ENCODE results near the gene MORN3.
"Not testable (repeated sequence)": the region's sequence is repeated elsewhere in the genome, so short reads cannot be mapped to it uniquely, and the experiment has no call there.

MORN3 gene

GRCh38 chr12:121708313-121709063 lies 39.0 kb upstream of the MORN3 start:
- no peak for TF ChIP-seq CTCF (IDR thresholded peaks at IDR 0.05; ENCODE audit: unreplicated experiment in 3 of 3)
- peaks cover 8% of the 10 kb centered on the region for H3K27me3 Mint-ChIP-seq (ENCODE audit: low read depth)
- peak overlapping the region in 2 of 3 experiments; percentile 55 to 65 for H3K4me3 Mint-ChIP-seq
- H3K27ac Mint-ChIP-seq = peak overlapping the region in 1 of 3 experiments; percentile 83
- no peaks in the 10 kb centered on the region for H3K36me3 Mint-ChIP-seq (ENCODE audit: low read depth)
- peaks cover 11% of the 10 kb centered on the region for H3K4me1 Mint-ChIP-seq
- H3K9me3 Mint-ChIP-seq = peaks cover 9% of the 10 kb centered on the region

- H3K4me1 Mint-ChIP-seq = peaks cover 6% of the 10 kb centered on the region
- H3K36me3 Mint-ChIP-seq (ENCODE audit: low read depth) = no peaks in the 10 kb centered on the region
- H3K9me3 Mint-ChIP-seq = peaks cover 7% of the 10 kb centered on the region
- H3K4me3 Mint-ChIP-seq = peak overlapping the region in 1 of 3 experiments; percentile 2
- H3K27me3 Mint-ChIP-seq (ENCODE audit: low read depth) = peaks cover 8% of the 10 kb centered on the region
- H3K27ac Mint-ChIP-seq = no peak overlapping the region
- TF ChIP-seq CTCF (IDR thresholded peaks at IDR 0.05; ENCODE audit: unreplicated experiment in 3 of 3) = no peak
Observed at GRCh38 chr12:121705514-121705913, 36.1 kb upstream of the MORN3 start.

- Mint-ChIP-seq H3K4me1 (peaks cover 6% of the 10 kb centered on the region), H3K36me3 (ENCODE audit: low read depth) (no peaks in the 10 kb centered on the region), H3K27me3 (ENCODE audit: low read depth) (peaks cover 8% of the 10 kb centered on the region), H3K4me3 (no peak overlapping the region), H3K27ac (no peak overlapping the region), H3K9me3 (peaks cover 7% of the 10 kb centered on the region)
- no peak for TF ChIP-seq CTCF (IDR thresholded peaks at IDR 0.05; ENCODE audit: unreplicated experiment in 3 of 3)
Observed at GRCh38 chr12:121702944-121703343, 33.5 kb upstream of the MORN3 start.

GRCh38 chr12:121701667-121702277 lies 32.3 kb upstream of the MORN3 start:
- Mint-ChIP-seq H3K27me3 (ENCODE audit: low read depth) (peaks cover 8% of the 10 kb centered on the region), H3K4me1 (peaks cover 6% of the 10 kb centered on the region), H3K36me3 (ENCODE audit: low read depth) (no peaks in the 10 kb centered on the region), H3K4me3 (no peak overlapping the region), H3K9me3 (peaks cover 7% of the 10 kb centered on the region), H3K27ac (no peak overlapping the region)
- TF ChIP-seq CTCF (IDR thresholded peaks at IDR 0.05; ENCODE audit: unreplicated experiment in 3 of 3) = no peak

- H3K9me3 Mint-ChIP-seq; H3K36me3 Mint-ChIP-seq (ENCODE audit: low read depth); H3K27ac Mint-ChIP-seq; H3K4me1 Mint-ChIP-seq; H3K4me3 Mint-ChIP-seq; H3K27me3 Mint-ChIP-seq (ENCODE audit: low read depth): not testable (repeated sequence)
Observed at GRCh38 chr12:121697861-121698260, 28.4 kb upstream of the MORN3 start.

- TF ChIP-seq CTCF (IDR thresholded peaks at IDR 0.05; ENCODE audit: unreplicated experiment in 3 of 3) = peak; percentile 48 to 72 (median 50)
- H3K27me3 Mint-ChIP-seq (ENCODE audit: low read depth) = no peaks in the 10 kb centered on the region
- H3K4me3 Mint-ChIP-seq = no peak overlapping the region
- H3K27ac Mint-ChIP-seq = no peak overlapping the region
- no peaks in the 10 kb centered on the region for H3K36me3 Mint-ChIP-seq (ENCODE audit: low read depth)
- H3K9me3 Mint-ChIP-seq = no peaks in the 10 kb centered on the region
- peaks cover 6% of the 10 kb centered on the region for H3K4me1 Mint-ChIP-seq
Observed at GRCh38 chr12:121697093-121697698, 27.7 kb upstream of the MORN3 start.

All from nephron (organoid).